ENCODE data around the gene STBD1.

The STBD1 gene

GRCh38 chr4:76301068-76301774 lies 5.3 kb upstream of the STBD1 start:
- no peak for DNase-seq
- TF ChIP-seq GATA1 (IDR thresholded peaks at IDR 0.05; ENCODE audit: low read depth, low read length) (no peak), POLR2A (IDR thresholded peaks at IDR 0.05; ENCODE audit: low read length) (no peak)

- TF ChIP-seq POLR2A (IDR thresholded peaks at IDR 0.05; ENCODE audit: low read length) (no peak), GATA1 (IDR thresholded peaks at IDR 0.05; ENCODE audit: low read depth, low read length) (no peak)
- no peak for DNase-seq
Measured at GRCh38 chr4:76301775-76302162, 4.8 kb upstream of the STBD1 start.

- DNase-seq = no peak
- no peak for TF ChIP-seq GATA1 (IDR thresholded peaks at IDR 0.05; ENCODE audit: low read depth, low read length)
Measured at GRCh38 chr4:76302826-76303438, 3.6 kb upstream of the STBD1 start.

- no peak for DNase-seq
- no peak for TF ChIP-seq GATA1 (IDR thresholded peaks at IDR 0.05; ENCODE audit: low read depth, low read length)
- no peak for TF ChIP-seq POLR2A (IDR thresholded peaks at IDR 0.05; ENCODE audit: low read length)
Measured at GRCh38 chr4:76305033-76305687, 1.4 kb upstream of the STBD1 start.

GRCh38 chr4:76306882-76307659 lies 538 bp downstream of the STBD1 start:
- DNase-seq = peak; percentile 18 to 19
- no peak for TF ChIP-seq GATA1 (IDR thresholded peaks at IDR 0.05; ENCODE audit: low read depth, low read length)
- TF ChIP-seq POLR2A (IDR thresholded peaks at IDR 0.05; ENCODE audit: low read length) = no peak

- TF ChIP-seq GATA1 (IDR thresholded peaks at IDR 0.05; ENCODE audit: low read depth, low read length) (no peak), POLR2A (IDR thresholded peaks at IDR 0.05; ENCODE audit: low read length) (no peak)
- DNase-seq = no peak
Measured at GRCh38 chr4:76307660-76308014, 1.1 kb downstream of the STBD1 start.

- DNase-seq = no peak
- TF ChIP-seq GATA1 (IDR thresholded peaks at IDR 0.05; ENCODE audit: low read depth, low read length) = no peak
- no peak for TF ChIP-seq POLR2A (IDR thresholded peaks at IDR 0.05; ENCODE audit: low read length)
Measured at GRCh38 chr4:76308548-76308947, 2.0 kb downstream of the STBD1 start.

GRCh38 chr4:76309939-76310550 lies 3.5 kb downstream of the STBD1 start:
- no peak for TF ChIP-seq POLR2A (IDR thresholded peaks at IDR 0.05; ENCODE audit: low read length)
- no peak for TF ChIP-seq GATA1 (IDR thresholded peaks at IDR 0.05; ENCODE audit: low read depth, low read length)
- DNase-seq = no peak

- DNase-seq = no peak
- no peak for TF ChIP-seq POLR2A (IDR thresholded peaks at IDR 0.05; ENCODE audit: low read length)
- TF ChIP-seq GATA1 (IDR thresholded peaks at IDR 0.05; ENCODE audit: low read depth, low read length) = no peak
Measured at GRCh38 chr4:76310683-76311082, 4.2 kb downstream of the STBD1 start.

- DNase-seq = no peak
- TF ChIP-seq POLR2A (IDR thresholded peaks at IDR 0.05; ENCODE audit: low read length) (no peak), GATA1 (IDR thresholded peaks at IDR 0.05; ENCODE audit: low read depth, low read length) (no peak)
Measured at GRCh38 chr4:76311896-76312331, 5.4 kb downstream of the STBD1 start.

- TF ChIP-seq POLR2A (IDR thresholded peaks at IDR 0.05; ENCODE audit: low read length) (no peak), GATA1 (IDR thresholded peaks at IDR 0.05; ENCODE audit: low read depth, low read length) (no peak)
- DNase-seq = no peak
Measured at GRCh38 chr4:76312457-76312856, 5.9 kb downstream of the STBD1 start.

GRCh38 chr4:76313547-76313946 lies 7.0 kb downstream of the STBD1 start:
- no peak for TF ChIP-seq POLR2A (IDR thresholded peaks at IDR 0.05; ENCODE audit: low read length)

GRCh38 chr4:76315267-76315918 lies 8.9 kb downstream of the STBD1 start:
- no peak for DNase-seq
- TF ChIP-seq POLR2A (IDR thresholded peaks at IDR 0.05; ENCODE audit: low read length) (no peak), GATA1 (IDR thresholded peaks at IDR 0.05; ENCODE audit: low read depth, low read length) (no peak)

More at GRCh38 chr4:76313547-76313946, 7.0 kb downstream of the STBD1 start:
- no peak for DNase-seq
